ENCODE measurements around the gene MAEA. TPM values are rescaled to one million over a fixed set of nuclear protein-coding genes. Genes with fewer than 3 reads are reported as not detected.

The MAEA gene
- 127 and 139 TPM in 2 replicates for total RNA-seq (2014; rRNA removed; shearing (Covaris generic))

DNA sequence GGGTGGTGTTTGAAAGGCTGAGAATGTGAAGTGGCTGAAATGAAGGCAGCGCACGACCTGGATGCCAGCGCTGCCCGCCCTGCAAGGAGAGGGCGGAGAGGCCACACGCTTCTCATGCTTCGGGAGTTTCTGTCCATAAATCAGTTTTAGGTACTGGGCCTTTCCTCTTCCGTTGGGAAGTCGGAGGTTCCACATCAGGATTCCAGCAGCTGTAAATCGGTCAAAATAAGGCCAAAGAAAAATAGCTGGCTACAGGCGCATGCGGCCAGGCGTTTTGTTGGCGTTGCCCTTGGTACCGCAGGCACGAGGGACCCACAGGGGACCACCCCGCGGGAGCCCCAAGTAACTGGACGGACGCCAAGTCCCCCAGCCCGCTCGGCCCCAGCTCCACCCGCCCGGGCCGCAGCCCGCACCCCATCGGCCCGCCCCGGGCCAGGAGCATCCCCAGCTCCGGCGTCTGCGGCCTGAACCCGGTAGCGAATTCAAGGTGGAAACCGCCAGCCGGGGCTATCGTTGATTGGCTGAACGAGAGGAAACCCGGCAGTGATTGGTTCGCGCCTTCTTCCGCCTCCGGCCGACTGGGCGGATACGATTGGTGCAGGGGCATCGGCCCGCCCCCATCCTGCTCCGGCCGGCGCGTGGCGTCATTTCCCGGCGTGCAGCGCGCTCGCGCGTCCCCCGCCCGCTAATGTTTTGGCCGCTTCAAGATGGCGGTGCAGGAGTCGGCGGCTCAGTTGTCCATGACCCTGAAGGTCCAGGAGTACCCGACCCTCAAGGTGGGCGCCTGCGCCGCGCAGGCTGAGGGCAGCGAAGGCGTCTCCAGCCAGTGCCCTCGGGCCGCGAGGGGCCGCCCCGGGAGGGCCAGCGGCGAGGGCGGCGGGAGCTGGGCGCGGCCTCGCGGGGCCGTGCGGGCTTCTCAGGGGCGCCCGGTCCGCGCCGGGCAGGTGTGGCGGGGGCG, at the start of gene MAEA:
Gene MAEA (plus strand): TSS at position 685 of the 958 bp plus-strand sequence. CDS start 23 bp downstream, at position 708.
- DNase-seq (ENCODE audit: low spot score), result peak; percentile 97

DNA sequence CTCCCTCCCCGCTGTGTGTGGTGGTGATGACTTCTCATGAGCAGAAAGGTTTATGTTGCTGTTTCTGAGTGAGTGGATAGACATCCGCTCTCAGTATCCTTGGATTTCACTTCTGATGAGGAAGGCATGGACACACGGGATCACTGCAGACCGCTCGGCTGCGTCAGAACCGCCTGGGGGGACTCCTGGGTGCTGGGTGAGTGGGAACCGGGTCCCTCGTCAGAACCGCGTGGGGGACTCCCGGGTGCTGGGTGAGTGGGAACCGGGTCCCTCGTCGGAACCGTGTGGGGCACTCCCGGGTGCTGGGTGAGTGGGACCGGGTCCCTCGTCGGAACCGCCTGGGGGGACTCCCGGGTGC, 49.8 kb upstream of the MAEA start:
- DNase-seq (ENCODE audit: low spot score), result no peak

- DNase-seq (ENCODE audit: low spot score), result no peak
Observed at GRCh38 chr4:1240721-1241465, 48.8 kb upstream of the MAEA start.

DNA sequence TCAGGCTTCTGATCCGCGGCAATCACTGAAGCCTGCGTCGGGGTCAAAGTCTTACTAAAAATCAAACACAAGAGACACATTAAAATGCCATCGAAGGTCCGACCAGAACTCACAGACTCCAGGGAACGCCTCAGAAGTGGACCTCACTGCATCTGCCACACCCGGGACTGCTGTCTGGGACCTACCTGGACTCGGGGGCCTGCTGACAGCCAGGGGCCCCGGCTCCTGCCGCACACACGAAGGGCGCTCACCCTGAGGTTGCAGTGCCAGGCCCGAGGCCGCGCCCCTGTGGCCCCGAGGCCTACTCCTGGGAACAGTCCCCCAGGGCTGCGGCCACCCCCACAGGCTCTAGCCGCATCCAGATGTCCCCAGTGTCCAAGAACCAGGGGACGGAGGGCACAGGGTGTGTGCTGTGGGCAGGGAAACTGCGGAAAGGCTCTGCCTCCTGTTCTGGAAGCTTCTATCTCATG, 48.2 kb upstream of the MAEA start:
- DNase-seq (ENCODE audit: low spot score), result no peak

GRCh38 chr4:1241936-1242505, 47.7 kb upstream of the MAEA start:
- no peak for DNase-seq (ENCODE audit: low spot score)

- DNase-seq (ENCODE audit: low spot score), result no peak
Observed at GRCh38 chr4:1242506-1243450, 46.9 kb upstream of the MAEA start.

DNA sequence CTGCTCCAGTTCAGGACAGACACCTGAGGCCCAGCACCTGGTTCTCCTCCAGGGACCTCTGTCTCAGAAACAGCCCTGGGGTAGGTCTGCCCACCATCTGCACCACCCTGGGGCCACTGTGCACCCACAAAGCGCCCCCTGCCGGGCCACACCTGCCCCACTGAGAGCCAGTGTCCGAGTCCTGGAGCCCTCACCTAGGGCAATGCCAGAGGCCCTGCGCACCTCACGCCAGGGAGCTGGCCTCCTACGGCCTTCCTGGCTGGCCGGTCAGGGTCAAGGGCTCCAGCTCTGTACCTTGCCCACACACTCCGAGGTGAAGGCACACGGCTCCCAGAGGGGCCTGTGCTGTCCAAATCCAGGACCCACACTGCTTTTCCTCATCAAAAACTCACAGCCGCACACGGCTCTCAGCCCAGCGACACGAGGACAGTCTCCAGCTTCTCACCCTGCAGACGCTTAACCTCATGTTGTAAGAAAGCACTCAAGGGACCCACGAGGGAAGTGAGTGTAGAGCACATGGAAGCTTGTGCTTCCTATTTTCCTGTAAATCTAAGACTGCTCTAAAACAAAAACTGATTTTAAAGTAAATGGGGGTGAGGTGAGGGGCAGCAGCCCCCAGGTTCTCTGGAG, 46.1 kb upstream of the MAEA start:
- no peak for DNase-seq (ENCODE audit: low spot score)

GRCh38 chr4:1244081-1244977, 45.4 kb upstream of the MAEA start:
- DNase-seq (ENCODE audit: low spot score), result no peak

DNA sequence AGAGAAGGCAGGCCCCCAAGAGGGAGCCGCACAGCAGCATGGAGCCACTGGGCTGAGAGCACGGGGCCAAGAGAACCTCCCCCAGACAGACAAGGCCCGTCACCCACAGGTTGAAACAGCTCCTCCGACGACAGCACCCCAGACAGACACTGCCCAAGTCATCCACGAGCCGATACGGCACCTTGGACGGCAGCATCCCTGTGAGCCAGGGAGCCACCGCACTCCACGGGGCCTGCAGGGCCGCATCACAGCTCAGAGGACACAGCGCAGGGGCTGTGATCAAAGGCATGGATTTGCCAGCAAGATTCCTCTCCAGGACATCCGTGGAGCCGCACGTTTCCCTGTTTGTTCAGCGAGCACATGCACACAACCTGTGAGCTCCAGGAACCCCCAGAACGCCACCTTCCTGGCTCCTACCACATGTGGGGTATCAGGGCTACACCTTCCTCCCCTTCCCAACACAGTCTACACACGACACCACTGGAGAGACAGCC, 44.7 kb upstream of the MAEA start:
- DNase-seq (ENCODE audit: low spot score), result no peak

- DNase-seq (ENCODE audit: low spot score), result no peak
Observed at GRCh38 chr4:1245481-1246051, 44.1 kb upstream of the MAEA start.

DNA sequence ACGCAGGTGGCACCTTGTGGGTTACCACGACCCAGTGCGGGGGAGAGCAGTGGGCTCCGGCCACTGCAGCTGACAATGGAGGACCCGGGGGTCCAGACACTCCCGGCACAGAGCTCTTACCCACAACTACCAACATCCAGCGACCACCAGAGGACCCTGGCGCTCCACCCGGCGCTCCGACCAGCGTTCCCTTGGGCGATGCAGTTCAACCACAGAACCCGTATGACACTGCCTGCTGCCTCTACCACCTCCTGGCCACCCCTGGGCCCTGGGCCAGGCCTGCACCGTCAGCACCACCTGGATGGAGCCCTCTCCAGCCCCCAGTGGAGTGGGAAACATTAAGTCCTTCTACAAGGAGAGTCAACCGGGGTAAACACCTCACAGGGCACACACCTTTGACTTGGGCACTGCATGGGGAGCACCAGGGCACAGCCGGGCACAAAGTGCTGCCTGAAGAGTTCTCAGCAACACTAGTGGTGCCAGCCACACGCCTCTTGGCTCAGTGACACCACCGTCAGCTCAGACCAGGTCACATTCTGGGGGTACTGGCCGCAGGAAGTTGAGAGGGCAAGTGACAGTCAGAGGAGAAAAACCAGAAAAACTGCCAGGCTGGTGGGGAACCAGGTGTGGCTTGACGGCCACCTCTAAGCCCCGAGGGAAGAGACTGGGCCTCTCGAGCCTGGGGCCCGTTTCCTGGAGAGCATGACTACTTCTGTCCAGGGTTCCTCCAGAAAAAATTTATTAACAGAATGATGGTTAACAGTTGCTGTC, 43.4 kb upstream of the MAEA start:
- DNase-seq (ENCODE audit: low spot score), result no peak

- peak; percentile 18 for DNase-seq (ENCODE audit: low spot score)
Observed at GRCh38 chr4:1246901-1247863, 42.5 kb upstream of the MAEA start.

DNA sequence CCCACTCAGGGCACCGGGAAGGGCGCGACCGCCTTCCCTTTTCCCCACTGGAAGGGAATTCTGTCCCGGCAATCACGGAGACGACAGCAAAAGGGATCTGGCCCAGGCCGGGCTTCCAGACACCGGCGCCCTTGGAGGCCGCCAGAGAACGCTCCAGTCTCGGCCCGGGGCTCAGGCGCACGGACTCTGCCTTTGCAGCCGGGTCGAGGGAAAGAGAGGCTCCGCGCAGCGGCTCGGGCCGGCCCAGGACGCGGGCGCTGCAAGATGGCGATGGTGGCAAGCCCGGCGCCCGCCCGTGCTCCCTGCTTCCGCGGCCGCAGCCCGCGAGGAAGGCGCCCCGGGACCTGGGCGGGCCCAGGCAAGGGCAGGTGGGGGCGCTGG, 41.8 kb upstream of the MAEA start:
- no peak for DNase-seq (ENCODE audit: low spot score)

DNA sequence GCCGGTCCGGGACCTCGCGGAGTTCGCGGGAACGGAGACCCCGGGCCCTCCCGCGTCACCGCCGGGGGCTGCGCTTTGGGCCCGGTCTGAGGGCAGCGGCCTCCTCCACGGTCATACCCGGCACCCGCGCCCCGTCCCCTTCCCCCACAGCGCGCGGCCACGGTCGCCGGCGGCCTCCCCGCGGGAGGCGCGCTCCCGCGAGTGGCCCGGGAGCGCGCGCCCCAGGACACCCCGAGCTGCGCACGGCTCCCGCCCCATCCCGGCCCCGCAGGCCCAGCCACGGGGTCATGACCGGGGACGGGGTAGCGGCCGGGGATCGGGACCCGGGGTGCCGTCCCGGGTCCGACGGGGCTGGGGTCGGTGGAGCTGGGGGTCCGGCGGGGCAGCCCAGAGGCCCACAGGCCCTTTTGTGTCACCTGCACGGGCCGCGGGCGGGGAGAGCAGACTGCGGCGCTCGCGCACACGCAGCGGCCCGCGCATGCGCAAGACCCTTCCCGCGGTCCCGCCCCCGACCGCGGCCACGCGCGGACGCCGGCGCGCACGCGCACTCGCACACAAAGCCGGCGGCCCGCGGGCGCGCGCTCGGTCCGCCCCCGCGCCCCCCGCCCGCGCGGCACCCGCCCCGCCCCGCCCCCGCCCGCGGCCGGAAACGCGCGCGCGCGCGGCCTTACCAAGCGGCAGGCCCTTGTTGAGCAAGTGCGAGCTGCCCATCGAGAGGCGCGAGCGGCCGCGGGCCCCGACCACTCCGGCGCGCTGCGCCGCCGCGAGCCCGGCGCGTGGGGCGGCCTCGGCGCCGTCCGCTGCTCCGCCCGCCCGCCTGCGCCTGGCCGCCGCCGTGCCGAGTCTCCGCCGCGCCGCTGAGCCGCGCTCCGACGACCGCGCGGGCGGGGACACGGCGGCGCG, 41.2 kb upstream of the MAEA start, which contains the start of gene CTBP1:
Gene CTBP1 (minus strand): TSS at position 886 of the 903 bp plus-strand sequence. CDS start 7,799 bp downstream, outside the sequence.
- DNase-seq (ENCODE audit: low spot score), result peak; percentile 76

GRCh38 chr4:1249148-1249730, 40.5 kb upstream of the MAEA start:
- DNase-seq (ENCODE audit: low spot score), result peak; percentile 85
